Measurements from ENCODE around the gene HTR5A.

- TF ChIP-seq POLR2AphosphoS5 (IDR thresholded peaks at IDR 0.05; ENCODE audit: borderline replicate concordance, low read depth, low read length) (no peak), EZH2 (IDR thresholded peaks at IDR 0.05) (no peak), FOXP2 (optimal IDR thresholded peaks at IDR 0.05; ENCODE audit: control extremely low read depth, extremely low read length, insufficient read depth) (no peak)
These were observed 60.4 kb downstream of the HTR5A start for GRCh38 chr7:155130493-155130892.

Data from SK-N-MC (cell line).